ENCODE data around the gene DYNC2LI1.

- TF ChIP-seq, protein P1, sequence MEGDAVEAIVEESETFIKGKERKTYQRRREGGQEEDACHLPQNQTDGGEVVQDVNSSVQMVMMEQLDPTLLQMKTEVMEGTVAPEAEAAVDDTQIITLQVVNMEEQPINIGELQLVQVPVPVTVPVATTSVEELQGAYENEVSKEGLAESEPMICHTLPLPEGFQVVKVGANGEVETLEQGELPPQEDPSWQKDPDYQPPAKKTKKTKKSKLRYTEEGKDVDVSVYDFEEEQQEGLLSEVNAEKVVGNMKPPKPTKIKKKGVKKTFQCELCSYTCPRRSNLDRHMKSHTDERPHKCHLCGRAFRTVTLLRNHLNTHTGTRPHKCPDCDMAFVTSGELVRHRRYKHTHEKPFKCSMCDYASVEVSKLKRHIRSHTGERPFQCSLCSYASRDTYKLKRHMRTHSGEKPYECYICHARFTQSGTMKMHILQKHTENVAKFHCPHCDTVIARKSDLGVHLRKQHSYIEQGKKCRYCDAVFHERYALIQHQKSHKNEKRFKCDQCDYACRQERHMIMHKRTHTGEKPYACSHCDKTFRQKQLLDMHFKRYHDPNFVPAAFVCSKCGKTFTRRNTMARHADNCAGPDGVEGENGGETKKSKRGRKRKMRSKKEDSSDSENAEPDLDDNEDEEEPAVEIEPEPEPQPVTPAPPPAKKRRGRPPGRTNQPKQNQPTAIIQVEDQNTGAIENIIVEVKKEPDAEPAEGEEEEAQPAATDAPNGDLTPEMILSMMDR (IDR thresholded peaks at IDR 0.05): no peak
- no peak for TF ChIP-seq EZH2 (IDR thresholded peaks at IDR 0.05; ENCODE audit: borderline replicate concordance, insufficient read depth, low read depth, low read length, poor library complexity, severe bottlenecking)
Measured at GRCh38 chr2:43762286-43762685, 11.6 kb upstream of the DYNC2LI1 start.

Data from B cell (primary cell).